HG03280 (cell line): ENCODE measurements around the gene APIP.

ENCODE experiments used
- ATAC-seq: cut with Tn5 transposase; IDR thresholded peaks from one replicate; pipeline ENCODE4 v1.9.1; 2021; ENCODE audit warnings: mild to moderate bottlenecking, moderate library complexity; ENCODE audit not compliant: unreplicated experiment

APIP gene, protein sequence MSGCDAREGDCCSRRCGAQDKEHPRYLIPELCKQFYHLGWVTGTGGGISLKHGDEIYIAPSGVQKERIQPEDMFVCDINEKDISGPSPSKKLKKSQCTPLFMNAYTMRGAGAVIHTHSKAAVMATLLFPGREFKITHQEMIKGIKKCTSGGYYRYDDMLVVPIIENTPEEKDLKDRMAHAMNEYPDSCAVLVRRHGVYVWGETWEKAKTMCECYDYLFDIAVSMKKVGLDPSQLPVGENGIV

DNA sequence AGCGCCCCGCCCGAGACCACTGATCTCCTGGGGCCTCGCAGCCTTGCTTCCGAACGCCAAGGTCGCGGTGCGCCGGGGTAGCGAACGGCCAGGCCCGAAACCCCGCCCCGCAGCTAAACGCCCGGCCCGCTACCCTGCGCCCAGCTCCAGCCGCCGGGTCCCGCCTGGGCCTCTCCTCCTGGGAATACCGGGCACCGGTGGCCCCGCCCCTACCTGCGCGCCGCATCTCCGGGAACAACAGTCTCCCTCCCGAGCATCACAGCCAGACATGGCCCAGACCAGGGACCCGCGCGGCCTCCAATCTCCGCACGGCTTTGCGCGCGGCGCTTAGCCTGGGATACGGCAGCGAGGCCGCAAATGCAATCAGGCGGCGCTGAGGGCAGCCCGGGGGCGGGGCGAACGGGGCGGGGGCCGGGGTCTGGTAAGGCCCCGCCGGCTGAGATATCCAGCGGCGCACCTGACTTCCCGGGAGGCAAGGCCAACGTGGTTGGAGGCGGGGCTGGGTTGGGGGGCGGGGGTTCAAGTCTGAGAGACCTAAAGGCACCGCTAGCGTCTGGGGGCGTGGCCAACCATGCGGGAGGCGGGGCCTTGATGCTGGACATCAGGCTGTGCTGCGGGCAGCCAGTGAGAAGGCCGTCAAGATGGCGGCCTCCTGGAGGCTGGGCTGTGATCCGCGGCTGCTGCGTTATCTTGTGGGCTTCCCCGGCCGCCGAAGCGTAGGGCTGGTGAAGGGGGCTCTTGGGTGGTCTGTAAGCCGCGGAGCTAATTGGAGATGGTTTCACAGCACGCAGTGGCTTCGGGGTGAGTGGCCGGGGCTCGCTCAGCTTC, at the start of gene APIP, which contains the start of gene PDHX:
TSS of gene APIP (minus strand) at position 365 of the 828 bp plus-strand sequence. CDS start at position 270, 95 bp downstream.
TSS of gene PDHX (plus strand) at position 604 of the 828 bp plus-strand sequence. CDS start at position 642, 38 bp downstream.
- peak; percentile 93 for ATAC-seq

DNA sequence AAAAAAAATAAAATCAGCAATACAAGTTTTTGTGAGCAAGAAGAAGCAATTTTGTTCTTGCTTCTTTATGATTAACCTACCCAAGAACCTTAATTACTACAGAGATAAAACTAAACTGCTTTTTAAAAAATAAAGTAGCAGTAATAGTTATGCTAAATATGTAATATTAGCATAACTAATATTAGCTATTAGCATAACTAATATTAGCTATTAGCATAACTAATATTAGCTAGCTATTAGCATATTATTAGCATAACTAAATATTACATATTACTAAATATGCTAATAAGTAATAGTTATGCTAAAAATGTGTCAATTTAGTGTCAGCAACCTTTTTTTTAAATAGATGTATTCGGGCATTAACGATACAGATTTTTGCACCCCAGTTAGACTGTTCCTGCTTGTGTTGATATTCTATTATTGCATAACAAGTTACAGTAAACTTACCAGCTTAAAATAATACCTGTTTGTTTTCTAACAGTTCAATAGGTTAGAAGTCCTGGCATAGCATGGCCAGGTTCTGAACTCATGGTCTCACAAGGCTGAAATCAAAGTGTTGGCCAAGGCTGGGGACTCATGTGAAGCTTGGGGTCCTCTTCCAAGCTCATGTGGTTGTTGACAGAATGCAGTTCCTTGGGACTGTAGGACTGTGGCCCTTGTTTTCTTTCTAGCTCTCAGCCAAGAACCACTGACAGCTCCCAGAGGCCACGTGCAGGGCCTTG, 48.6 kb upstream of the APIP start:
- no peak for ATAC-seq

DNA sequence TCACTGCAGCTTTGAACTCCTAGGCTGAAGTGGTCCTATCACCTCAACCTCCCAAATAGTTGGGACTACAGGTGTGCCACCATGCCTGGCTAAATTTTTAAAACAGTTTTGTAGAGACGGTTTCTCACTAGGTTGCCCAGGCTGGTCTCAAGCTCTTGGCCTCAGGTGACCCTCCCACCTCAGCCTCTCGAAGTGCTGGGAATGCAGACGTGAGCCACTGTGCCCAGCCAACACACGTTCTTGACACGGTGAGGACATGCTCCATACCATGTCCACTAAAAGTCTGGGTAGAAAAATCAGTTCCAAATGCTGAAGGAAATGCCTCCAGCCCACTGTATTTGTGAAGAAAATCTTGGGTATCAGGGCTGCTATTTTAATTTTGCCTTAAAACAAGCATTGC, 47.2 kb upstream of the APIP start:
- no peak for ATAC-seq

DNA sequence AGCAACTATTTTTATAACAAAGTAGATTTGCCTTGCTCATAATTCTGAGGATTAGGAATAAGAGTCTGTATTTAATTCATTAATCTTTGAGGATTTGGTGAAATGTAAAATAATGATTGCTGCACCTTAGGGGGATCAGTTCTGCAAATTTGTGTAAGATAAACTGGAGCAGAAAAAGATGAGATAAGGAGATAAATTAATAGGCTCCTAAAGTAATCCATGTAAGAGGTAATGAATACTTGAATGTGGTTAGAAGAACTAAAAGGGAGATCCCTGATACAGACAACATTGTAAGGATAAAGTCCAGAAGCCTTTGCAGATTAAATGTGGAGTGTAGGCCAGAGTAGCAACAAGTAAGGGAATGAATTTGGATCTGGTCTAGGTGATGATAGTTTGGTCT, 45.9 kb upstream of the APIP start:
- no peak for ATAC-seq

DNA sequence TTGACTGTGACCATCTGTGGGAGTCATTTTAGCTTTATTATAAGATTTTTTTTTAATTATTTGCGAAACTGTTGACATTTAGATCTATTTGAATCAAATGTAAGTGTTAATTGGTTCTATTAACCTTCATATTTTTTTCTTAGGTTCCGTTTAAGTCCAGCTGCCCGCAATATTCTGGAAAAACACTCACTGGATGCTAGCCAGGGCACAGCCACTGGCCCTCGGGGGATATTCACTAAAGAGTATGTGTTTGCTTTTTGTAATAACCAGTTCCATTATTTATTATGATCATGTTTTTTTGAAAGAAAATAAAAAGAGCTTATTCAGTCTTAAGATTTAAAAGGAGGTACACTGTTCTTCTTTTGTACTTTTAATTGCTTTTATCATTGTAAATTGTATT, 44.1 kb upstream of the APIP start:
- ATAC-seq, result no peak

DNA sequence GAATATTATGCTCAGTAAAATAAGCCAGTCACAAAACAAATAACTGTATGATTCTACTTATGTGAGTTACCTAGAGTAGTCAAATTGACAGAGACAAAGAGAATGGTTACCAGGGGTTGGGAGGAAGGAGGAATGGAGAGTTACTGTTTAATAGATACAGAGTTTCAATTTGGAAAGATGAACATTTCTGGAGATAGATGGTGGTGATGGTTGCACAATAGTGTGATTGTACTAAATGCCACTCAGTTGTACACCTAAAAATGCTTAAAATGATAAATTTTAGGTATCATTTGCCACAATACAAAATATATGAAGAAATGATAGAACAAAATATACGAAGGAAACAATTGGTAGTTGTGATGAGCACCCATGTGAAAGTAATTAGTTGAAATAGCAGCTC, 43.6 kb upstream of the APIP start:
- no peak for ATAC-seq

DNA sequence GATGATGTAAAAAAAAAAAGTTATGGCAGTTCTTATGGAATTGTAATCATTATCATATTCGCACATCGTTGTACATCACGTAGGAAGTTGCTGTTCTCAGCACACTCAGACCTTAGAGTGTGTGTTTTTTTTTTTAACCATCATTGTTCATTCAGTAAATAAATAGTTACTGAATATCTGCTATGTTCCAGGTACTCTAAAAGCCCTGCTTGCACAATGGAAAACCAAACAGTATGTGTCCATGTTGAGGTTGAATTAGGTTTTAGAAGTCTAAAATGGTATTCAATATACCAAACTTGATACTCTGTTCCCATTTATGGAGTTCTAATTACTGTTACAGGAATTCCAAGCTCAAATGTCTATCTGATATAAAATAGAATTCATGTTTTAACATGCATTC, 41.4 kb upstream of the APIP start:
- no peak for ATAC-seq

DNA sequence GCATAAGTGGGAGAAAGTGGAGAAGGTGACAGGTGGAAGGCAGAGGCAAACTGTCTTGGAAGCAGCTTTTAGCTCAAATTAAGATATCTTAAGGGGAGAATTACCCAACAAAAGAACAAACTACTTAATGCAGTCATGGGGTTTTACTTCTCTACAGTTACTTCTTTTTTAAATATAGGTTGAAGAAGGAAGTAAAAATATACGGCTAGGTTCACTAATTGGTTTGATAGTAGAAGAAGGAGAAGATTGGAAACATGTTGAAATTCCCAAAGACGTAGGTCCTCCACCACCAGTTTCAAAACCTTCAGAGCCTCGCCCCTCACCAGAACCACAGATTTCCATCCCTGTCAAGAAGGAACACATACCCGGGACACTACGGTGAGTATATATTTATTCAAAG, 41.0 kb upstream of the APIP start:
- no peak for ATAC-seq

DNA sequence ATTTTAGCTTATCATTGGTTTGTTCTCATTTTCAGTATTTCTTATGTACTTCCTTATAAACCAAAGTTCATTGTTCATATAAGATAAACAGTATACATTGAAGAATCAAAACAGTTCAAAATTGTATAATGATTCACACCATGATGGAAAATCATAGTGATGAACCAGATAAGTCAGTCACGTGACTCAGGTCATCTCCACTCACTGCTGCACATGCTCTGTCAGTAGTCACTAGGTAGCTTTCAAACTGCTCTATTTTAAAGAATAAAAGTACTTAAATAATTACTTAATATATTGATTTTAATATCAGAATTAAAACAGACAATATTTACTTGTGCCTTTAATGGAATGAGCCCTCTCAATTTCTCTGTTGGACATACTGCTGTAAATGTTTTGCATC, 37.8 kb upstream of the APIP start:
- no peak for ATAC-seq

DNA sequence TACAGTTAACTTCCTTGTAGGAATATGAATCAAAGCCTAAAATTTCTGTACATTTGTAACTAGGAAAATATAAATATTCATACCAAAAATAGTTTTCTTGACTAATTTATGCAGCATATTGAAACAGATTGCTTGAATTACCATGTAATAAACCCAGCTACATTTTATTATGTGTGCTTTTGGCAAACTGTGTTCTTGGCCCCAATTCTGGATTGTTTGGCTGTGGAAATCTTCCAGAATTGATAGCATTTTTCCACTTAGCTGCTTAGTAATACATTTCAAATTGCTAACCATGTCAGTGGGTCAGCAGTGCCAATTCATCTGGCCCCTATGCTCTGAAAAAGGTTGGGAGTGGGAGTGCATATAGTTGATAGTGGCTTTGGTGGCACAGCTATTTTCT, 32.5 kb upstream of the APIP start:
- ATAC-seq, result no peak

DNA sequence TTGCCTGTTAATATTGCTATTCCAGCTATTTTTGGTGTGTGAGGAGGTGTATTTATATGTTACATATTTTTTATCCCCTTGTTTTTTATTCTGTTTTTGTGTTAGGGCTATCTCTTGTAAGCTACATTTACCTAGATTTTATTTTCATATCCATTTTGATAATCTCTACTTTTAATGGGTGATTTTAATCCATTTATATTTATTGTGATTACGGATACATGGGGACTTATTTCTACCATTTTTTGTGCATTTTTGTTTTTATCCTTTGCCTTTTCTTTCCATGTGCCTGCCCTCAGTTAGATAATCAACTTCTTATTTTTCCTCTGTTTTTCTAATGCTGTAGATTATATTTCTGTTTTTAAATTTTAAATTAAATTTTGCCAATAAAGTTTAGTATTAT, 28.5 kb upstream of the APIP start:
- no peak for ATAC-seq

DNA sequence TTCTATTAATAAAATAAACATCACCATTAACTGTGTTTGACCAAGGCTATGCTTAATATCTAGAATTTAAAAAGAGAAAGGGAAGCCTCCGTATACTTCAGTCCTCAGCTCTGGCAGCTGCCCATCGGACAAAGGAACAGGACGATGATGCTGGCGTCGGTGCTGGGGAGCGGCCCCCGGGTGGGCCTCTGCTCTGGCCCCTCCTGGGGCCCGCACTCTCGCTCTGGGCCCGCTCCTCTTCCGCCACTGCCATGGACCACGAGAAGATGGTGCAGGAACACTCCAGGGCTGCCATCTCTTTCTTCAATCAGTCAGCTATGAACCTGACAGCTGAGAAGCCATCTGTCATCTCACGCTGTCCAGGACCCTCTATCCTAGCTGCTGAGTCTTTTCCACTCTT, 25.5 kb upstream of the APIP start:
- no peak for ATAC-seq

DNA sequence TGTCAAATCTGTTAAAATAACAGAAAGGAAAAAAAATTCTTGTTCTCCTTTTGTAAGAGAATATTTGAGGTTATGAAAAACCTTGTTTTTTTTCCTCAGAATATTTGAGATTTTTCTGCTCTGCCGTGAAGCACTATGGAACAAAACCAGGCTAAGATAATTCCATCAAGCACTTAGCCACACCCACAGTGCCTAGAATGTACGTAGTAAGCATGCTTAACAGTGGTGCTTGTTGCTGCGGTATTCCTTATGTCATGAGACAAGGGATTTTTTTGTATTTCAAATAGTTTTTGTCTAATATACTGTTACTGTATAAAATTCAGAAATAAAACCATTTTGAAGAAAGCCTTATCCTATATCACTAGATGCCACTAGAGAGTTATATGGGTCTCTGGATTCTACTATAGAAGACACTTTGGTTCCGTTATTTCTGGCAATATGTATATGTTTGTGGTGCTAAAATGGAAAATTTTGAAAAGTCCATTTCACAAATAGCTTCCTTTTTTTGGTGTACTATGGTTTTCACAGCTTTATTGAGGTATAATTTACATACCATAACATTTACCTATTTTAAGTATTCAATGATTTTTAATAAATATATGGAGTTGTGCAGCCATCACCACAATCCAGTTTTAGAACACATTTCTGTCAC, 24.0 kb upstream of the APIP start:
- ATAC-seq, result no peak

DNA sequence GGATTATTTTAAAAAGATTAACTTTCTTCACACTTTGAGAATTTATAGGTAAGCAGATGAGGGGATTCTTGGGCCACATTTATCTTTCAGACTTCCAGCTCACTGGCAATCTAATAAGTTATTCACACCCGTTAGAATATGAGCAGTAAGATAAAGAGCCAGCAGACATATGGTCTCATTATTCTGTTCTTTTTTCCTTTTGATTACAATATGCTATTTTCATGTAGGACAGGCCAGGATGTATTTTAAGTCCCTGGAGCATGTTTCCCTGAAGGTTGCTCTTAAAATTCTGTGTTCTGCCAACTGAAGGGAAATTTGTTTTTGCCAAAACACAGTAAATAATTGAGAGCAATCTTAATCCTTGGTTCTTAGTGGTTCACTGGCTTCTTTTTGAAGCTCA, 22.4 kb upstream of the APIP start:
- no peak for ATAC-seq

DNA sequence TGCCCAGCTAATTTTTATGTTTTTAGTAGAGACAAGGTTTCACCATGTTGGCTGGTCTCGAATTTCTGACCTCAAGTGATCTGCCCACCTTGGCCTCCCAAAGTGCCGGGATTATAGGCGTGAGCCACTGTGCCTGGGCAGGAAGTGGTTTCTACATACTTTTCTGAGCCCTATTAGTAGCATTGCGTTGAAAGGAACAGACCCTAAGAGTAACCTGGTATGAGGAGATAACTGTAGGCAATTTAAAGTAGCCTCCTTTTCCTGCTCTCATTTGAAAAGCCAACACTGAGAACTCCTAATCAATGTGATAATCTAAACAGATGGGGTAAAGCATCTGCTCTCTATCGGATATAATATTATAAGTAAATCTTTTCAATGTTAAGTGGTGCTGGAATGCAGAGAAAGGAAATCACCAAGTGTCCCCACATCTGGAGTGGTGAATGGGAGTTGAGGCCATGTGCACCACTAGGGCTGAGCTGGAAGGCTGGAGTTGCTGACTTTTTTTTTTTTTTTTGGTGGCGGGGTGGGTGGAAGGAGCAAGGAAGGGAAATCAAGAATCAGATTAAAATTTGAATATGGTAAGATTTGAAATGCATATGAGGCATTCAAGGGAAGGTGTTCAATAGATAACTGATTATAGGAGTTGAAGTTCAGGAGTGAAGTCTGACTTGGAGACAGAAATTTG, 20.9 kb upstream of the APIP start:
- no peak for ATAC-seq

DNA sequence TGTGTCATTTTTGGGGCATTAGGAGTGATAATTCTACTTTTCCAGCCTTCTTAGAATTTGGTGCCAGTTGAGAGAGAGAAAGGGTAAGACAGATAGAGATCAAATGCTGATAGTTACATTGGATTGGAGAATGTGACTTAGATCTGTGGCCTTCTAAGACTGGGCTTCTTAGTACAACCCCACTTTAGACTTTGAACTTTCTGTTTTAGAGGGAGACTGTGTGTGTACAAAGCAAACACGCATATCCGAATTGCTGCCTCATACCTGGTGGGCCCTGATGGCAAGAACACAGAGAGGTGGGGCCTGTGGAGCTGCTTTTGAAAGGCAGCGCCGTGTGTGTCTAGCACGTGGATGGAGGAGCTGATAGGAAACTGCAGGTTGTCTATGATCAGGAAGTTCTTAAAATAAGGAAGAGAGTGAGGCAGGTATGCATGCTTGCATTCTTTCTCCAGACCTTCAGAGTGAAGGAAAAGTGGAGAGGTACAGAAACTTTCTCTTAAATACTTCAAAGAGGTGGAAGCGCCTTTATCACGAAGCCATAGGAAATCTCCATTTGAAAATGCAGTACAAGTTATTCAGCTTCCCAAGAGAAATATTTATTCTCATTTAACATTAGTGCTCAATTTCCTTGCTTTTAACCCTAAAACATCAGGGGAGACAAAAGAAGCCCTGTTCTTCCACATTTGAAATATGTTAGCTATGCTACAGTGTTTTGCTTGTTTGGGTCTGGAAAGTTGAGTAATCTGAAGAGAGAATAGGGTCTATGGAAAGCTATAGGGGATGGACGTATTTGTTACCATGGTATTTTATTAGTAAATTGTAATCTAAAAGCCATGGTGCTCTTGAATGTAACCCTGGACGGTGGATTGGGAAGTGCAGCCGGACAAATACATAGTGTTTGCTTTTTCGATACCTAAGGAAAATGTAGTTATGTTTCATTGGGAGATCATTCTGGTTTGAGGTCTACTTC, 13.9 kb upstream of the APIP start:
- ATAC-seq, result no peak

DNA sequence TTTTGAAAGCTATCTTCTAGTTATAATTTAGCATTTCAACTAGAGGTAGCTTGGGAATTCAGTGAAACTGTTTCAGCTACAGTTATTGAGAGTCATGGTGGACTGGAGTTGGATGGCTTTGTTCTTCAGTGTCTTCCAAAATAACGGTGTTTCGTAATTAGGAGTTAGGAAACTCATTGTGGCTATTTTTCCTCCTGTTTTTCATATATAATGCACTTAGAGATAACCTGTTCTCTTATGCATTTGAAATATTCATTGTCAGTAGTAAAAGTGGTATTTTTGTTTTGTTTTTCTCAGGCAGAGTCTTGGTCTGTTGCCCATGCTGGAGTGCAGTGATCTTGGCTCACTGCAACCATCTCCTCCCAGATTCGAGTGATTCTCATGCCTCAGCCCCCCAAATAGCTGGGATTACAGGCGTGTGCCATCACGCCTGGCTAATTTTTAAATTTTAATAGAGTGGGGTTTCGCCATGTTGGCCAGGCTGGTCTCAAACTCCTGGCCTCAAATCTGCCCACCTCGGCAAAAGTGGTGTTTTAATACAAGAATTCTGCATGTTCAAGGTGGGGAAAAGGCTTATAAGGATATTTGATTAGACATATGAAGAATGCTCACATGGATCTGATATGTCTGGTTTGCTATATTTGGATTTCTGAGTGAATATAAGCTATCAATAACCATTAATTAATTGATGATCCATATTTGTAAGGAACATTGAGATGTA, 12.9 kb upstream of the APIP start:
- ATAC-seq, result no peak

DNA sequence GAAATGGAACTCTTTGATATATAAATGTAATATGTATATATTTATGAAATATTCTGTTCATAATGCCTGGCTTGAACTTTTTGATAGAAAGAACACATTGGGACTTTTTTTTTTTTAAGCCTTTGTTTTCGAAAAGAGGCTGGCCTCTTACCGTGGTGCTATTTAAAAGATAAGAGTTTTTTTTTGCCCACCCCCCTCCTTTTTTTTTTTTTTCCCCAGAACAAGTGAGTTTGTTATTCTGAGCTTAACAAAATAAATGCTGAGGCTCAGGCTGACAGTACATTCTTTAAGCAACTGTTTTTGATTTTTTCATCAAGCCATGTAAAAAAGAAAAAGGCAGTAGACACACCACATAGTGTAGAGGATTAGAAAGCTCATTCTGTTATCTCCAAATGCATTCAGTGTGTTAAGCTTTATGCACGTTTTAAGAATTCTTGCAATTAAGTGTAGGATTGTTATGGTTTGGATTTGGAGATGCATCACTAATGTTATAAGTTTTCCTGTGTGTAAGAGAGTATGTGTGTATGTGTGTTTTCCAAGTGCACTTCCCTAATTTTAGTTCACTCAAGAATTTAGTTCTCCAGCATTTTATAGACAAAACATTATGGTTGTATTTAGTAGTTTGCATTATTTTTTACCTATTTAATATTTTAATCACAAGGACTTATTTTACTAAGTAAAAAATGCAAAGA, 12.2 kb upstream of the APIP start:
- no peak for ATAC-seq

DNA sequence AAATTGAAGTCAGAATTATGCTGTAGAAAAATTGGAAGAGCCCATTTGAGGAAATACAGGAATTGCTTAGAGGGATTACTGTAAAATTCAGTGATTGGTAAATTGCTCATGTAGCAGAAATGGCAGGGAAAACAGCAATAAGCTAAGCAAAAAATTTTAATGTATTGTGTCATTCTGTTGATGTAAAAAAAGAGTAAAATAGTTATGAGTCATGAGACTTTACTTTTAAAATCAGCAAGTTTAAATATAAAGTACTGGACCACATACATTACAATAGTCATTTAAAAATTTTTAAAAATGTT, 10.6 kb upstream of the APIP start:
- ATAC-seq, result no peak
